GM12873 (cell line): ENCODE measurements around the gene RALGAPA2.

Source experiments
- CTCF ChIP-seq: IDR thresholded peaks from 2 replicates; pipeline ENCODE4 v1.5.1; 2012; ENCODE audit warnings: low read depth, mild to moderate bottlenecking, moderate library complexity, low read length, control low read depth; ENCODE audit not compliant: insufficient read depth; ENCODE audit errors: missing control alignments

RALGAPA2 gene

DNA sequence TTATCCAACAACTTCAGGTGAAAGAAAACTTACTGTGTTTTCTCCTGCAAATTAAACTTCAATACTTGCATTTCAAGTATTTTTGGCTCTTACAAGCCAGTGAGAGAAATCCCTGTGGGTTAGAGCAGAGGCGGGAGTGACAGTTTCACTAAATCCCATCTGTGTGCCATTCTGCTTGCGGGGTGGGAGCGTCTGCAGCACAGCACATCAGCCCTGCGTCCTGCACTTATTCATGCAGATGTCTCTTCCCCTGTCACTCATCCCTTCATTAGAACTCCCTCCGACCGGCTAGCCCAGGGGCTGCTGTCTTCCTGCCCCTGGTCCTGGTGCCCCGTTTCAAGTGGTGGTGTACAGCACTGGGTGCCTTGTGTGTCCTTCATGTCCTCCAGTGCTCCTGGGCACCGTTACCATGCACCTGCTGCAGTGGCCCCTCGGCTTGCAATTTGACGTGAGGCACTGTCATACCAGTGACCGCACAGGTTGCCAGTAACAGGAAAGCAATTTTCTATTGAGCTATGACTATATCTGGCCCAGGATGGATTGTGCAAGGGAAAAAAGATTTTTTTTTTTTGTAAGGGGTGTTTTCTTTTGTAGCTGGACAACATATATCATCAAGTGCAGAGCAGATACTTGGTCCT is 285.1 kb downstream of the RALGAPA2 start:
- no peak for TF ChIP-seq CTCF

- no peak for TF ChIP-seq CTCF
Observed at GRCh38 chr20:20426655-20426907, 285.9 kb downstream of the RALGAPA2 start.

GRCh38 chr20:20425823-20426654 is 286.4 kb downstream of the RALGAPA2 start:
- TF ChIP-seq CTCF, result no peak

GRCh38 chr20:20423117-20423516 is 289.3 kb downstream of the RALGAPA2 start:
- no peak for TF ChIP-seq CTCF

DNA sequence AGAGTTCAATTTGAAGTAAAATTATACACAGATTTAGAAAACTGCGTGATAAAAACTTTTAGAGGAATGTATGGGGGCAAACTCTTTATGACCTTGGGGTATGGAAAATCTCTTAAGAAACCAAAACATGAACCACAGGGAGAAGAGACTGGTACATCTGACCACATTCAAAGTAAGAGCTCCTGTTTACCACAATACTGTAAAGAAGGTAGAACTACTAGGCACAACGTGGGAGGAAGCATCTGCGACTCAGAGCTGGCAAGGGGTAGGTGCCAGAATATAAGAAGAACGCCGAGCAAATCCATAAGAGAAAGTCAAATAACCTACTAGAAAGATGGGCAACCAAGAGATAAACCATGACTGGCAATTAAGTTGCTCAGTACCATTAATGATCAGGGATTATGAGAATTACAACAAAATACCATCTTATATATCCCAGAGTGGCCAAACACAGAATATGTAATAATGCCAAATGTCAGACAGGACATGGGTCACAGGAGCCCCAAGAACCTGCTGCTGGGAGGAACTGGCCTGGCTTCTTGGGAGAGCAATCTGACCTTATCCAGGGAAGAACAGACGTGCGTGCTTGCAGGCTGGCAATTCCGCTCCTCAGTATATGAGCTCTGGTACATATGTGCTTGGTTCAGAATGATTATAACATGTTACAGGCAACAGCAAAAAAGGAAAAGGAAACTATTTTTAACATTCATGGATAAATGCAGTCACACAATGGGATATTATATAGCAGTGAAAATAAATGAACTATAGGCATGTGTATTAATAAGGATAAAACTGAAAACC is 294.4 kb downstream of the RALGAPA2 start:
- TF ChIP-seq CTCF, result no peak

GRCh38 chr20:20415321-20415720 is 297.1 kb downstream of the RALGAPA2 start:
- no peak for TF ChIP-seq CTCF

GRCh38 chr20:20414640-20415220 is 297.7 kb downstream of the RALGAPA2 start:
- TF ChIP-seq CTCF, result no peak
